ENCODE measurements around the gene CELSR2.

GRCh38 chr1:109280862-109281261 is 31.5 kb downstream of the CELSR2 start:
- TF ChIP-seq, protein P1, sequence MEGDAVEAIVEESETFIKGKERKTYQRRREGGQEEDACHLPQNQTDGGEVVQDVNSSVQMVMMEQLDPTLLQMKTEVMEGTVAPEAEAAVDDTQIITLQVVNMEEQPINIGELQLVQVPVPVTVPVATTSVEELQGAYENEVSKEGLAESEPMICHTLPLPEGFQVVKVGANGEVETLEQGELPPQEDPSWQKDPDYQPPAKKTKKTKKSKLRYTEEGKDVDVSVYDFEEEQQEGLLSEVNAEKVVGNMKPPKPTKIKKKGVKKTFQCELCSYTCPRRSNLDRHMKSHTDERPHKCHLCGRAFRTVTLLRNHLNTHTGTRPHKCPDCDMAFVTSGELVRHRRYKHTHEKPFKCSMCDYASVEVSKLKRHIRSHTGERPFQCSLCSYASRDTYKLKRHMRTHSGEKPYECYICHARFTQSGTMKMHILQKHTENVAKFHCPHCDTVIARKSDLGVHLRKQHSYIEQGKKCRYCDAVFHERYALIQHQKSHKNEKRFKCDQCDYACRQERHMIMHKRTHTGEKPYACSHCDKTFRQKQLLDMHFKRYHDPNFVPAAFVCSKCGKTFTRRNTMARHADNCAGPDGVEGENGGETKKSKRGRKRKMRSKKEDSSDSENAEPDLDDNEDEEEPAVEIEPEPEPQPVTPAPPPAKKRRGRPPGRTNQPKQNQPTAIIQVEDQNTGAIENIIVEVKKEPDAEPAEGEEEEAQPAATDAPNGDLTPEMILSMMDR (IDR thresholded peaks at IDR 0.05; ENCODE audit: low read length) = no peak
- TF ChIP-seq EZH2 (optimal IDR thresholded peaks at IDR 0.05; ENCODE audit: low read depth, low read length) = no peak
